ENCODE data around the gene ITPRIPL1. TPM values are rescaled to one million over a fixed set of nuclear protein-coding genes. Genes with fewer than 3 reads are reported as not detected.

Gene ITPRIPL1
- total RNA-seq, 2 donors from 2014 or later, result 6.6 to 9.9 TPM

DNA sequence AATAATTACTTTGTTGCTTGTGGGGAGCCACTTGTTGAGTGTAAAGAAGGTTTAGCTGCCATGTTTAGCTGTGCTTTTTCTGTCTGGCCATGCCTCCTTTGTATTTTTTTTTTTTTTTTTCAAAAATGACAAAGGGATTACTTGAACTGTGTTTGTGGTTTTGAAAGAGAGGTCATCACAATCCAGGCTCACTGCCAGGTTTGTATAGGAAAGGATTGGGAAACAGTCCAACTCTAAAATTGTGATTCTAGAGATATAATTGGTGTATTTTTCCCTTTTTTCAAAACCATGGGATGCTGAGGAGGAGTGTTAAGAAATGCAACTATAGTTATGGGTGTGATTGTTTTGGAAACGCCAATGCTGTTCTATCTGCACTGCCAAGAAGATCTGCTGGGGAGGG, 4.3 kb downstream of the ITPRIPL1 start:
- H3K9me3 ChIP-seq (ENCODE audit: control insufficient read depth, low read length, poor library complexity, severe bottlenecking), result no peaks in the 10 kb centered on the region
- H3K27me3 Mint-ChIP-seq, result no peaks in the 10 kb centered on the region
- peaks cover 34% of the 10 kb centered on the region for H3K4me1 Mint-ChIP-seq
- ATAC-seq (no peak), DNase-seq (no peak)
- H3K27ac Mint-ChIP-seq, result no peak overlapping the region
- no peak overlapping the region for H3K4me3 Mint-ChIP-seq
- H3K36me3 Mint-ChIP-seq (ENCODE audit: low read depth), result peaks cover 5% of the 10 kb centered on the region

- H3K27me3 Mint-ChIP-seq, result no peaks in the 10 kb centered on the region
- DNase-seq, result no peak
- H3K27ac Mint-ChIP-seq, result no peak overlapping the region
- no peaks in the 10 kb centered on the region for H3K9me3 ChIP-seq (ENCODE audit: control insufficient read depth, low read length, poor library complexity, severe bottlenecking)
- H3K36me3 Mint-ChIP-seq (ENCODE audit: low read depth), result peaks cover 5% of the 10 kb centered on the region
- peaks cover 36% of the 10 kb centered on the region for H3K4me1 Mint-ChIP-seq
- no peak for ATAC-seq
- H3K4me3 Mint-ChIP-seq, result no peak overlapping the region
These were observed 4.8 kb downstream of the ITPRIPL1 start for GRCh38 chr2:96329874-96330273.

DNA sequence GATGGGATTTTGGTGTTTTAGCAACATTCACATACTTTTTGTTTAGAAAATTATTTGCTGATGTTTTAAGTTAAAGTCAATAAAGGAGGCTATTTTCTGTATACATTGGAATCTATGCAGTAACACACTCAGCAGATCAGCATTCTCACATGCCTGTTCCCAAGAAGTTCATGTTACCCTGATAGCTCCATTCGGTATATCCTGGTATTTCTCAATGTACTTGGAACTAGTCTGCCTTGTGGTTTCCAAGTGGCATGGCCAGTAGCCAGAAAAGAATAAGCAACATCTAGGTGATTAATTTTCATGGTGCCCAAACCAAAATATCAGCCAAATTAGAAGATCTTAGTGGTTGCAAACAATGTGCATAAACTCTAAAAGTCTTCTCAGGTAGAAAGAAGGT, 5.3 kb downstream of the ITPRIPL1 start:
- H3K36me3 Mint-ChIP-seq (ENCODE audit: low read depth), result peaks cover 4% of the 10 kb centered on the region
- H3K27me3 Mint-ChIP-seq, result no peaks in the 10 kb centered on the region
- H3K4me3 Mint-ChIP-seq, result no peak overlapping the region
- H3K27ac Mint-ChIP-seq, result no peak overlapping the region
- peaks cover 36% of the 10 kb centered on the region for H3K4me1 Mint-ChIP-seq
- no peaks in the 10 kb centered on the region for H3K9me3 ChIP-seq (ENCODE audit: control insufficient read depth, low read length, poor library complexity, severe bottlenecking)
- DNase-seq, result no peak
- ATAC-seq, result no peak

DNA sequence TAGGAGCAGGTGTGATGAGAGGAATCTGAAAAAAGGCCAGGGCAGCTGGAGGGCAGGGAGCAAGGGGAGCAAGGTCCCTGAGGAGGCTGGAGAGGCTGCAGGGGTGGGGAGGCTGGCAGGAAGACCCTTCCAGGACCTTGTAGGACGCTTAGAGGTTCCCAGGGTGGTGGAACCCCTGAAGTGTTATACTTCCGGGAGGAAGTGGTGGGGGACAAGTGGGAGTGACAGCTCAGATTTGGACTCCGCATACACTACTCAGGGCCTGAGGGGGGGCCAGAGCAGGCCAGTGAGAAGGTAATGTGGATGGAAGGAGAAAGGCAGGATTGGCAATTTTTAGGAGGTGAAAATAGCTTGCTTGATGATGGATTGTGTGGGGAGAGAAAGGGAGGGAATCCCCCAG, 8.6 kb downstream of the ITPRIPL1 start:
- Mint-ChIP-seq H3K27ac (peak overlapping the region; percentile 95), H3K27me3 (no peaks in the 10 kb centered on the region), H3K36me3 (ENCODE audit: low read depth) (no peaks in the 10 kb centered on the region), H3K4me3 (peak overlapping the region; percentile 78), H3K4me1 (peaks cover 25% of the 10 kb centered on the region)
- no peak for DNase-seq
- H3K9me3 ChIP-seq (ENCODE audit: control insufficient read depth, low read length, poor library complexity, severe bottlenecking), result no peaks in the 10 kb centered on the region
- no peak for ATAC-seq

DNA sequence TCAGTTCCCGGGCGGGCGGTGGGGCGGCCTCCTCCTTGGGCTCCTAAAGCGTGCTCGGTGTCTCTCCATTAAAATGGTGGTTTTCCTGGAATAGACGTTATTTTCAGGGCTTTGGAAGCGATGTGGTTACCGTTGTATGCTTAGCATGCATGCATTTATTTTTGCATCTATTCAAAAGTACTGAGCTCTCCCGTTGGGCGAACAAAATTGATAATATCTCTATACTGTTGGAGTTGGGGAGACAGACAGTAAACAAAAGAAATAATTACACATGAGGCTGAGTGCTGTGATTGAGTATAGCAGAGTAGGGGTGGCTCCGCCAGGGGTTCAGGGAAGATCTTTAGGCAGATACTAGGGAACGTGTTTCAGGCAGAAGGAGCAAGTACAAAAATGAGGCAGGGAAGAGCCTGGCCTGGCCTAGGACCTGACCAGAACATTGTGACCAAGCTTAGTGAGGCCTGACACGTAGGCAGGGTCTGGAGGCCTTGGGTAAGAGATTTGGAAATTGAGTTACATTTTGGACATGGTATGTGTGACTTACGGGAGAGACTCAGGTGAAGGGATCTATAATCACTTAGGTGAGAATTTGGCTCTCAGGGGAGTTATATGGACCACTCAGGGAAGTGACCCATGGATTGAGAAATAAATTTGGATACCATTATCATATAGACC, 11.1 kb downstream of the ITPRIPL1 start:
- H3K9me3 ChIP-seq (ENCODE audit: control insufficient read depth, low read length, poor library complexity, severe bottlenecking), result no peaks in the 10 kb centered on the region
- Mint-ChIP-seq H3K27me3 (no peaks in the 10 kb centered on the region), H3K4me3 (peak overlapping the region; percentile 89), H3K27ac (peak overlapping the region; percentile 95), H3K36me3 (ENCODE audit: low read depth) (no peaks in the 10 kb centered on the region), H3K4me1 (peaks cover 29% of the 10 kb centered on the region)
- DNase-seq (no peak), ATAC-seq (no peak)

- Mint-ChIP-seq H3K36me3 (ENCODE audit: low read depth) (no peaks in the 10 kb centered on the region), H3K27ac (peak overlapping the region; percentile 95), H3K4me3 (peak overlapping the region; percentile 89), H3K4me1 (peaks cover 35% of the 10 kb centered on the region), H3K27me3 (no peaks in the 10 kb centered on the region)
- no peak for ATAC-seq
- H3K9me3 ChIP-seq (ENCODE audit: control insufficient read depth, low read length, poor library complexity, severe bottlenecking), result no peaks in the 10 kb centered on the region
- no peak for DNase-seq
These were observed 11.8 kb downstream of the ITPRIPL1 start for GRCh38 chr2:96336873-96337272.

- Mint-ChIP-seq H3K4me3 (peak overlapping the region; percentile 74), H3K27me3 (no peaks in the 10 kb centered on the region), H3K36me3 (ENCODE audit: low read depth) (no peaks in the 10 kb centered on the region), H3K27ac (peak overlapping the region; percentile 98), H3K4me1 (peaks cover 48% of the 10 kb centered on the region)
- ATAC-seq (no peak), DNase-seq (no peak)
- H3K9me3 ChIP-seq (ENCODE audit: control insufficient read depth, low read length, poor library complexity, severe bottlenecking), result no peaks in the 10 kb centered on the region
These were observed 15.6 kb downstream of the ITPRIPL1 start for GRCh38 chr2:96340493-96341414.

GRCh38 chr2:96341641-96342040, 16.5 kb downstream of the ITPRIPL1 start:
- Mint-ChIP-seq H3K4me1 (peaks cover 49% of the 10 kb centered on the region), H3K4me3 (peak overlapping the region; percentile 74), H3K36me3 (ENCODE audit: low read depth) (no peaks in the 10 kb centered on the region), H3K27me3 (no peaks in the 10 kb centered on the region), H3K27ac (peak overlapping the region; percentile 98)
- H3K9me3 ChIP-seq (ENCODE audit: control insufficient read depth, low read length, poor library complexity, severe bottlenecking), result no peaks in the 10 kb centered on the region
- DNase-seq (peak in 2 of 3 donors; percentile 19 to 29), ATAC-seq (peak; percentile 17)

- ATAC-seq (peak; percentile 81), DNase-seq (peak; percentile 26 to 59 (median 40))
- Mint-ChIP-seq H3K4me3 (peak overlapping the region; percentile 74), H3K4me1 (peaks cover 51% of the 10 kb centered on the region), H3K27me3 (no peaks in the 10 kb centered on the region), H3K27ac (peak overlapping the region; percentile 98), H3K36me3 (ENCODE audit: low read depth) (no peaks in the 10 kb centered on the region)
- no peaks in the 10 kb centered on the region for H3K9me3 ChIP-seq (ENCODE audit: control insufficient read depth, low read length, poor library complexity, severe bottlenecking)
These were observed 17.0 kb downstream of the ITPRIPL1 start for GRCh38 chr2:96342085-96342484.

- peak overlapping the region; percentile 52 for H3K4me3 Mint-ChIP-seq
- ATAC-seq (peak; percentile 86), DNase-seq (peak in 2 of 3 donors; percentile 20 to 51)
- peak overlapping the region; percentile 98 for H3K27ac Mint-ChIP-seq
- no peaks in the 10 kb centered on the region for H3K9me3 ChIP-seq (ENCODE audit: control insufficient read depth, low read length, poor library complexity, severe bottlenecking)
- H3K27me3 Mint-ChIP-seq, result no peaks in the 10 kb centered on the region
- peaks cover 54% of the 10 kb centered on the region for H3K4me1 Mint-ChIP-seq
- H3K36me3 Mint-ChIP-seq (ENCODE audit: low read depth), result no peaks in the 10 kb centered on the region
These were observed 18.9 kb downstream of the ITPRIPL1 start for GRCh38 chr2:96344011-96344410.

GRCh38 chr2:96345438-96345837, 20.3 kb downstream of the ITPRIPL1 start:
- Mint-ChIP-seq H3K36me3 (ENCODE audit: low read depth) (no peaks in the 10 kb centered on the region), H3K4me1 (peaks cover 54% of the 10 kb centered on the region), H3K27me3 (no peaks in the 10 kb centered on the region), H3K27ac (peak overlapping the region; percentile 98), H3K4me3 (peak overlapping the region; percentile 74)
- DNase-seq, result no peak
- H3K9me3 ChIP-seq (ENCODE audit: control insufficient read depth, low read length, poor library complexity, severe bottlenecking), result no peaks in the 10 kb centered on the region
- ATAC-seq, result peak; percentile 25

DNA sequence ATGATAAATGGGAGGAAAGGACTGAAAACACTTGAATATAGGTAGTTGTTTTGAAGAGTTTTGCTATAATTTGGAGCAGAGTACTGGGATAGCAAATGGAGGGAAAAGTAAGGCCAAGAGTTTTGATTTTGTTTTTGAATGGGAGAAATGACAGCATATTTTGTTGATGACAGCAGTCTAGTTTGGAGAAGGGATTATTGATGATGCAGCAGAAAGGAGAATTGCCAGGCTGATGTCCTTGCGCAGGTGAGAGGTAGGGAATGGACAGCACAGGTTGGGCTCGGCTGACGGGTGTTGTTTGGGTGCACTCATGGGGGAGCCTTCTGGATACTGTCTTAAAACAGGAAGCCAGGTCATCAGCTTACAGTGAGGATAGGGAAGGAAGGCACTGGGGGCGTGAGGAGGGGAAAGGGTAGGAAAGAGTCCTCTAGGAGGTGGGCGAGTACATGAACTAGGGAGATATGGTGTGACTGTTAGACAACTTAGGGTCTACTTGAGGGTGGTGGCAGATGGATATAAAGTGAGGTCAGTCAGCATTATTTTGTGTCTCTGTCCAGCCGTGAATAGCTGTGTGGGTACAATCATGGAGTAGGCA, 20.8 kb downstream of the ITPRIPL1 start:
- DNase-seq (no peak), ATAC-seq (no peak)
- H3K27me3 Mint-ChIP-seq, result no peaks in the 10 kb centered on the region
- H3K36me3 Mint-ChIP-seq (ENCODE audit: low read depth), result no peaks in the 10 kb centered on the region
- H3K4me1 Mint-ChIP-seq, result peaks cover 50% of the 10 kb centered on the region
- peak overlapping the region; percentile 98 for H3K27ac Mint-ChIP-seq
- no peaks in the 10 kb centered on the region for H3K9me3 ChIP-seq (ENCODE audit: control insufficient read depth, low read length, poor library complexity, severe bottlenecking)
- H3K4me3 Mint-ChIP-seq, result no peak overlapping the region

DNA sequence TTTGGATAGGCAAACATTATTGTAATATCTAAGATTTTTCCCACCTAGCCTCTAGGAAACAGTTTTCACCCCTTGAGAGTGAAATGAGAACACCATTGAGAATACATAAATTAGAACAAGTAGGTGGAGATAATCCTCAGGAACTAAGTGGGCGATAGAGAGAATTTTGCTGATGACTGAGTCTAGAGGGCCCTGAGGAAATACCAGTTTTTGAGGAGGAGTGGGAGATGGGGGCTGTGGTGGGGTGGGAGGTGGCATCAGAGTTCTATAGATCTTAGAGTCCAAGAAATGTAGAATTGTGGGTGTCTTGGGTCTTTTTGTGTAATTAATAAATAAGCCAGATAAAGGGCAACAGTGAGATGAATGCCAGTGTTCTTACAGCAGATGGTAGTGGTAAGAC, 22.3 kb downstream of the ITPRIPL1 start:
- ATAC-seq (no peak), DNase-seq (no peak)
- Mint-ChIP-seq H3K36me3 (ENCODE audit: low read depth) (no peaks in the 10 kb centered on the region), H3K4me3 (no peak overlapping the region), H3K27ac (peak overlapping the region; percentile 32), H3K27me3 (no peaks in the 10 kb centered on the region), H3K4me1 (peaks cover 37% of the 10 kb centered on the region)
- no peaks in the 10 kb centered on the region for H3K9me3 ChIP-seq (ENCODE audit: control insufficient read depth, low read length, poor library complexity, severe bottlenecking)
